A549 (cell line): ENCODE results near the gene STXBP6.

Experiments used
- CTCF ChIP-seq: fragments of >200 bp; sonication (Bioruptor Twin); formaldehyde crosslinking; IDR thresholded peaks from 3 replicates; pipeline ENCODE4 v1.5.1; 2016
- EP300 ChIP-seq, 2 experiments: fragments of >200 bp; sonication (Bioruptor Twin); formaldehyde crosslinking; IDR thresholded peaks; 2 replicates in 1 of 2; 3 replicates in 1 of 2; pipeline ENCODE4 v1.6.1; 2016 to 2017
- HDAC2 ChIP-seq: fragments of 200-600 bp; sonication (generic); IDR thresholded peaks from 2 replicates; pipeline ENCODE4 v1.6.1; 2016
- HOXB5 ChIP-seq: fragments of 250-450 bp; sonication (Bioruptor Pico); IDR thresholded peaks from 2 replicates; pipeline ENCODE4 v1.5.0; 2020; ENCODE audit warnings: mild to moderate bottlenecking, moderate library complexity
- JUN ChIP-seq, 2 experiments: fragments of >200 bp; sonication (Bioruptor Twin); formaldehyde crosslinking; IDR thresholded peaks; 2 replicates in 1 of 2; 3 replicates in 1 of 2; pipeline ENCODE4 v1.6.1; 2016 to 2017
- POLR2A ChIP-seq: IDR thresholded peaks from 2 replicates; pipeline ENCODE4 v1.6.1; 2012; ENCODE audit warnings: mild to moderate bottlenecking, low read length
- RAD21 ChIP-seq, 2 experiments: fragments of >200 bp in 1 of 2; sonication (Bioruptor Twin) in 1 of 2; formaldehyde crosslinking in 1 of 2; IDR thresholded peaks in 1 of 2; conservative IDR thresholded peaks in 1 of 2; 2 replicates in 1 of 2; 3 replicates in 1 of 2; pipeline ENCODE4 v1.6.1; 2012 to 2018; ENCODE audit warnings: inconsistent platforms in 1 of 2
- TF ChIP-seq, protein P1 (sequence below): IDR thresholded peaks from 2 replicates; pipeline ENCODE4 v1.6.1; 2012; ENCODE audit warnings: low read depth, borderline replicate concordance

DNA sequence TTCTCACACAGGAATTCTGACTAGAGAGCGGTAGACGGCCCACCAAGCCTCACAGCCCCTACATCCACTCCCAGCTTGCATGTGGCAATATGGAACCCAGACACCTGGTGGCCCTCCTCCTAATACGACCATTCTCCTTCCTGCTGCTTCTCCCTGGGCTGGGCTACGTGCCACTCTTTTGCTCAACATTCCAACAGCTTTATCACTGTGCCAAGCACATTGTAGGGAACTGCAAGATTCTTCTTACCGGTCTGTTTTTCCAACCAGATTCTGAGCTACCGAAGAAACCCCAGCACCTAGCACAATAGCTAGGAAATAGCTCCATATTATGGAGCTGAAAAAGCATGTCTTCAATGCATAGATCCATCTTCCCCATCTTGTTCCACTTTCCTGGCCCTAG, 58.1 kb downstream of the STXBP6 start:
- TF ChIP-seq HDAC2 (no peak), CTCF (no peak), POLR2A (no peak), EP300 (IDR thresholded peaks at IDR 0.05) (no peak), JUN (IDR thresholded peaks at IDR 0.05) (no peak), RAD21 (conservative IDR thresholded peaks at IDR 0.05 in 1 of 2, IDR thresholded peaks at IDR 0.05 in 1 of 2) (no peak), HOXB5 (CRISPR knock-in tag) (no peak)
- TF ChIP-seq, protein P1, sequence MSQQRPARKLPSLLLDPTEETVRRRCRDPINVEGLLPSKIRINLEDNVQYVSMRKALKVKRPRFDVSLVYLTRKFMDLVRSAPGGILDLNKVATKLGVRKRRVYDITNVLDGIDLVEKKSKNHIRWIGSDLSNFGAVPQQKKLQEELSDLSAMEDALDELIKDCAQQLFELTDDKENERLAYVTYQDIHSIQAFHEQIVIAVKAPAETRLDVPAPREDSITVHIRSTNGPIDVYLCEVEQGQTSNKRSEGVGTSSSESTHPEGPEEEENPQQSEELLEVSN = no peak
